Middle frontal gyrus (tissue), 1 donor: Measurements from ENCODE around the gene RAC2.

ENCODE experiments used
- DNase-seq: peaks from one replicate; pipeline ENCODE4 v3.0.0-alpha.2; 2015; ENCODE audit warnings: low spot score; ENCODE audit errors: extremely low spot score

RAC2 gene

GRCh38 chr22:37244114-37244921 lies at the start of gene RAC2:
Gene RAC2, minus strand, starts transcription at chr22:37244269. Its CDS starts 121 bp downstream, at chr22:37244148.
- no peak for DNase-seq

GRCh38 chr22:37293172-37293571 lies 49.1 kb upstream of the RAC2 start:
- no peak for DNase-seq

GRCh38 chr22:37292641-37293040 lies 48.6 kb upstream of the RAC2 start:
- no peak for DNase-seq

GRCh38 chr22:37291559-37292298 lies 47.7 kb upstream of the RAC2 start:
- no peak for DNase-seq

GRCh38 chr22:37290737-37291136 lies 46.7 kb upstream of the RAC2 start:
- no peak for DNase-seq

- no peak for DNase-seq
Observed at GRCh38 chr22:37289156-37289735, 45.2 kb upstream of the RAC2 start.

GRCh38 chr22:37288521-37288920 lies 44.5 kb upstream of the RAC2 start:
- DNase-seq: no peak

- no peak for DNase-seq
Observed at GRCh38 chr22:37287550-37287951, 43.5 kb upstream of the RAC2 start.

- no peak for DNase-seq
Observed at GRCh38 chr22:37285937-37286336, 41.9 kb upstream of the RAC2 start.

GRCh38 chr22:37284805-37285355 lies 40.8 kb upstream of the RAC2 start:
- DNase-seq: no peak

- no peak for DNase-seq
Observed at GRCh38 chr22:37284126-37284804, 40.2 kb upstream of the RAC2 start.

- DNase-seq: no peak
Observed at GRCh38 chr22:37283393-37283937, 39.4 kb upstream of the RAC2 start.

- DNase-seq: no peak
Observed at GRCh38 chr22:37282385-37282677, 38.3 kb upstream of the RAC2 start, which contains the start of gene CYTH4. Gene CYTH4, plus strand, starts transcription at chr22:37282508. Its CDS starts 62 bp downstream, at chr22:37282570.

GRCh38 chr22:37281646-37282384 lies 37.7 kb upstream of the RAC2 start:
- no peak for DNase-seq

GRCh38 chr22:37281195-37281594 lies 37.1 kb upstream of the RAC2 start:
- DNase-seq: no peak

GRCh38 chr22:37280718-37281117 lies 36.6 kb upstream of the RAC2 start:
- DNase-seq: no peak

- no peak for DNase-seq
Observed at GRCh38 chr22:37279331-37280181, 35.5 kb upstream of the RAC2 start.

- no peak for DNase-seq
Observed at GRCh38 chr22:37278261-37278660, 34.2 kb upstream of the RAC2 start.

- DNase-seq: no peak
Observed at GRCh38 chr22:37277384-37277783, 33.3 kb upstream of the RAC2 start.

GRCh38 chr22:37276776-37277175 lies 32.7 kb upstream of the RAC2 start:
- DNase-seq: no peak
